Endothelial cell of umbilical vein (primary cell): ENCODE results near the gene PPP2R5B. TPM values are rescaled to one million over a fixed set of nuclear protein-coding genes. Genes with fewer than 3 reads are reported as not detected.

Source experiments
- BruUV-seq: library from RNA; stranded (reverse); fragments of 400-500 nt; replicated peaks from 2 replicates; lab custom pipeline; 2021; lab: Mats Ljungman, UMichigan
- CTCF ChIA-PET: fragments of 300-600, 350-600 bp; sonication (Branson Sonifier 250); formaldehyde crosslinking; loops from one replicate; lab custom pipeline; 2021; ENCODE audit warnings: antibody characterized with exemption, inconsistent platforms; lab: Charles Lee
- POLR2A ChIA-PET: fragments of 300-600, 350-600 bp; sonication (Branson Sonifier 250); formaldehyde crosslinking; loops from one replicate; lab custom pipeline; 2021; ENCODE audit warnings: antibody characterized with exemption, inconsistent platforms; lab: Charles Lee
- DNase-seq: peaks from one replicate; pipeline ENCODE4 v3.0.0-alpha.2; 2011; ENCODE audit warnings: low read depth, low spot score
- FAIRE-seq: peaks from 2 replicates; lab custom pipeline; 2011; peaks lifted over from hg19 to GRCh38; lab: Jason Lieb, UNC
- H2AFZ ChIP-seq: 2 replicates; pipeline ENCODE4 v1.6.0; 2012; ENCODE audit warnings: low read depth, low read length, control low read depth, inconsistent platforms
- H3K27ac ChIP-seq: 2 replicates; pipeline ENCODE4 v1.5.1; 2011; ENCODE audit warnings: low read depth, mild to moderate bottlenecking, control low read depth, low read length, moderate library complexity; ENCODE audit not compliant: insufficient read depth
- H3K27me3 ChIP-seq, 2 experiments: 2 replicates each; pipeline versions ENCODE4 v1.6.0 to v1.6.1; 2011; ENCODE audit warnings: low read length in 2 of 2, mixed read lengths in 1 of 2; ENCODE audit not compliant: control insufficient read depth in 2 of 2, insufficient read depth in 2 of 2
- H3K36me3 ChIP-seq, 2 experiments: 2 replicates in 1 of 2; 3 replicates in 1 of 2; pipeline ENCODE4 v1.5.1; 2011; ENCODE audit warnings: low read length in 2 of 2, mild to moderate bottlenecking in 1 of 2, moderate library complexity in 1 of 2; ENCODE audit not compliant: control insufficient read depth in 2 of 2, insufficient read depth in 2 of 2; ENCODE audit errors: extremely low read depth in 1 of 2
- H3K4me1 ChIP-seq: 3 replicates; pipeline ENCODE4 v1.5.1; 2011; ENCODE audit warnings: mild to moderate bottlenecking, low read length; ENCODE audit not compliant: control insufficient read depth, insufficient read depth; ENCODE audit errors: extremely low read depth
- H3K4me2 ChIP-seq: 2 replicates; pipeline ENCODE4 v1.6.1; 2011; ENCODE audit warnings: low read length, control low read depth, mixed read lengths; ENCODE audit not compliant: insufficient read depth
- H3K4me3 ChIP-seq, 3 experiments: fragments of 200-600 bp in 1 of 3; sonication (generic), shearing (Covaris generic) in 1 of 3; replicated peaks in 1 of 3; 2 replicates each; pipeline ENCODE4 v1.5.1; 2011 to 2016; ENCODE audit warnings: control low read depth in 3 of 3, low read length in 3 of 3, mild to moderate bottlenecking in 2 of 3, inconsistent platforms in 1 of 3, low read depth in 1 of 3, moderate library complexity in 1 of 3; ENCODE audit not compliant: insufficient read depth in 1 of 3
- H3K79me2 ChIP-seq: 2 replicates; pipeline ENCODE4 v1.6.0; 2012; ENCODE audit warnings: low read length, inconsistent platforms; ENCODE audit not compliant: control insufficient read depth, insufficient read depth
- H3K9ac ChIP-seq: replicated peaks from 2 replicates; pipeline ENCODE3; 2011; ENCODE audit warnings: low read length, control low read depth; ENCODE audit not compliant: insufficient read depth; ENCODE audit errors: extremely low read depth
- H3K9me1 ChIP-seq: replicated peaks from 3 replicates; pipeline ENCODE4 v1.6.0; 2011; ENCODE audit warnings: mild to moderate bottlenecking, low read length; ENCODE audit not compliant: control insufficient read depth, insufficient read depth; ENCODE audit errors: extremely low read depth
- H3K9me3 ChIP-seq: replicated peaks from 2 replicates; pipeline ENCODE4 v1.5.1; 2012; ENCODE audit warnings: low read length, inconsistent platforms; ENCODE audit not compliant: control insufficient read depth, insufficient read depth
- H4K20me1 ChIP-seq: replicated peaks from 2 replicates; pipeline ENCODE3; 2011; ENCODE audit warnings: mild to moderate bottlenecking, low read length; ENCODE audit not compliant: control insufficient read depth, insufficient read depth; ENCODE audit errors: extremely low read depth
- EZH2 ChIP-seq: IDR thresholded peaks from 2 replicates; pipeline ENCODE4 v1.6.1; 2012; ENCODE audit warnings: borderline replicate concordance, low read depth, mild to moderate bottlenecking, moderate library complexity, low read length, inconsistent platforms; ENCODE audit not compliant: severe bottlenecking
- FOS ChIP-seq: IDR thresholded peaks from 2 replicates; pipeline ENCODE4 v1.6.1; 2011; ENCODE audit warnings: mild to moderate bottlenecking, low read length, moderate library complexity, borderline replicate concordance; ENCODE audit not compliant: insufficient read depth
- GATA2 ChIP-seq: IDR thresholded peaks from 2 replicates; pipeline ENCODE4 v1.7.0; 2011; ENCODE audit warnings: low read depth, mild to moderate bottlenecking, moderate library complexity, mixed read lengths, low read length; ENCODE audit not compliant: insufficient read length, insufficient read depth
- JUN ChIP-seq: IDR thresholded peaks from 2 replicates; pipeline ENCODE4 v1.6.1; 2011; ENCODE audit warnings: borderline replicate concordance, low read depth; ENCODE audit not compliant: insufficient read length, insufficient read depth
- MYC ChIP-seq: IDR thresholded peaks from one replicate; pipeline ENCODE4 v1.6.1; 2011; ENCODE audit warnings: mild to moderate bottlenecking, low read depth, low read length
- POLR2A ChIP-seq: IDR thresholded peaks from 2 replicates; pipeline ENCODE4 v1.6.1; 2012; ENCODE audit warnings: low read depth, mild to moderate bottlenecking, control low read depth, low read length
- POLR2AphosphoS5 ChIP-seq: IDR thresholded peaks from 2 replicates; pipeline ENCODE4 v1.6.1; 2012; ENCODE audit warnings: low read depth, mild to moderate bottlenecking, control low read depth, low read length, moderate library complexity; ENCODE audit not compliant: insufficient read depth
- dilution Hi-C: fragments of 300-500 bp; cut with MboI; formaldehyde crosslinking; loops from one replicate; pipeline ENCODE4 v1.15.0; 2019; ENCODE audit warnings: low sequenced_read_pairs; ENCODE audit not compliant: extremely low pct_ligation_motif_present
- intact Hi-C: fragments of 100-400 bp; cut with micrococcal nuclease; formaldehyde crosslinking; loops from one replicate; pipeline ENCODE4 v1.10.0; 2022
- polyA plus RNA-seq, 4 experiments: library from polyadenylated mRNA; depleted of rRNA in 3 of 4; stranded (reverse) in 3 of 4; unstranded in 1 of 4; fragments of >200 nt; gene quantifications; 2 replicates each; pipeline versions ENCODE4 v1.2.1 to v1.2.3, GENCODE V29; 2011 to 2012; ENCODE audit warnings: missing spikeins in 1 of 4
- total RNA-seq: library from RNA; stranded (reverse); gene quantifications from 2 replicates; pipeline ENCODE4 v1.2.3, GENCODE V29; 2021
- TF ChIP-seq, protein P1 (sequence below): IDR thresholded peaks from 2 replicates; pipeline ENCODE4 v1.6.1; 2011; ENCODE audit not compliant: insufficient read depth, insufficient read length
- TF ChIP-seq, protein P2 (sequence below), 2 donors: IDR thresholded peaks; 1 replicate in 1 of 2; 2 replicates in 1 of 2; pipeline ENCODE4 v1.5.1; 2011; ENCODE audit warnings: low read length in 2 of 2, mild to moderate bottlenecking in 2 of 2, moderate library complexity in 2 of 2, control low read depth in 1 of 2, inconsistent platforms in 1 of 2, low read depth in 1 of 2; ENCODE audit not compliant: insufficient read depth in 1 of 2; ENCODE audit errors: extremely low read depth in 1 of 2

Gene PPP2R5B
- total and polyA plus RNA-seq, 2 donors (not counting 3 experiments of a cell fraction or from before 2014, with no cell fraction given): 17.6 to 17.8 TPM

DNA sequence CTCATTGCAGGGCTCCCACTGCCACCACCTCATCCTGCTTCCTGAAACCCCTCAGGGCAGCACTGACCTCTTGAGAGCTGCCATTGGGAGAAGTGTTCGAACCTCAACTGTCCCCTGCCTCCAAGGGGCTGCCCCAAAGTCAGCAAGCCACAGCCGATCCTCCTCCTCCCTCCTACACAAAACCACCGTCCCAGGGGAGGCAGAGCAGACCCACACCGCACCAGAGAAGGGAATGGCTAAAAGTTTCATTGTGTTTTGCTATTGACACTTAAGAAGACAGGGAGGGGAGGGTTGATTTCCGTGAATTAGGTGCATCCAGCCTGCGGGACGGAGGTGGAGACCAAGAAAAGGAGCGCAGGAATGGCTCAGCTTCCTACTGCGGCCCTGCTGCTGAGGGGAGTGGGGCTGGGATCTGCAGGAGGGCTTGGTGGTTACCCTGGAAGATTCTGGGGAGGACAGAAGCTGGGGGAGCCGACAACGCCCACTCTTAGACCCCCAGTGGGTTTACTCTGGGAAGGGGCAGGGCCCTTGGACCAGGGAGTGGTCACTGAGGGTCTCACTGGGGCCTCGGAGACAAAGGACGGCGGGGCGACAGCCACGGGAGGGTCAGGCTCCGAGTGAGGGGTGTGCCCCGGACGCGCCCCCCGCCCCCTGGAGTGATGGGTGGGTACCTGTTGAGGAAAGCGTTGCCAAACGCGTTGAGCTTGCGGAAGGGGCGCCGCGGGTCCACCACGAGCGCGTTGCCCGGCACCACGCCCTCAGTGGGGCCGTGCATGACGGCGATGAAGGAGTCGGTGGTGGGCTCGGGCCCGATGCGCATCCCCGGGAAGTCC lies 46.9 kb upstream of the PPP2R5B start:
- peak overlapping the region; percentile 0 for H3K27ac ChIP-seq
- ChIA-PET POLR2A (interaction anchor here (0.7 to 3.9 kb wide), 10 partner anchors 9 to 76 kb away, joined by 3 to 45 read pairs (median 5); no protein-coding TSS in a partner anchor), CTCF (interaction anchor here (0.7 to 5.2 kb wide), 12 partner anchors 8 to 90 kb away, joined by 3 to 77 read pairs (median 6); partner anchors contain the start of genes CDC42BPG and PPP2R5B)
- intact Hi-C loops: loop anchor here (1.0 to 2.0 kb wide), 6 partner anchors 8 to 67 kb away; partner anchors contain the start of genes ATG2A and MEN1
- H3K4me1 ChIP-seq: peaks cover 22% of the 10 kb centered on the region
- H3K9ac ChIP-seq: peak overlapping the region; percentile 49
- no peaks in the 10 kb centered on the region for H3K27me3 ChIP-seq
- H2AFZ ChIP-seq: no peak overlapping the region
- H3K79me2 ChIP-seq: peaks cover 50% of the 10 kb centered on the region
- H3K36me3 ChIP-seq: peaks cover 2 to 10% of the 10 kb centered on the region in 2 experiments
- peak overlapping the region; percentile 30 to 74 (median 63) for H3K4me3 ChIP-seq
- FAIRE-seq (no peak), DNase-seq (peak; percentile 20)
- no peaks in the 10 kb centered on the region for H3K9me1 ChIP-seq
- no TSS peak for BruUV-seq
- H3K4me2 ChIP-seq: peak overlapping the region; percentile 79
- no peaks in the 10 kb centered on the region for H4K20me1 ChIP-seq
- dilution Hi-C loops: no loop called here
- TF ChIP-seq, protein P1, sequence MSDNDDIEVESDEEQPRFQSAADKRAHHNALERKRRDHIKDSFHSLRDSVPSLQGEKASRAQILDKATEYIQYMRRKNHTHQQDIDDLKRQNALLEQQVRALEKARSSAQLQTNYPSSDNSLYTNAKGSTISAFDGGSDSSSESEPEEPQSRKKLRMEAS: no peak
- no peak for TF ChIP-seq MYC
- no peak for TF ChIP-seq POLR2AphosphoS5
- no peaks in the 10 kb centered on the region for H3K9me3 ChIP-seq

DNA sequence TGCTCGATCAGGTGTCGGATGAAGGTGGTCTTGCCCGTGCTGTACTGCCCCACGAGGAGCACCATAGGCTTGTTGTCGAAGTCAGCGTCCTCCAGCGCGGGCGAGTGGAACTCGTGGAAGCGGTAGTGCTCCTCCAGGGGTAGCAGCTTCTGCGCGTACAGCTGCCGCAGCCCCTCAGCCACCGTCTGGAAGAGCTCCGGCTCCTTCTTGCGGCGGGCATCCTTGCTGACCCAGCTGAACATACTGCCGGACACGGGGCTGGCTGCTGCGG lies 46.3 kb upstream of the PPP2R5B start:
- intact Hi-C loops: loop anchor here (1.0 kb wide), 5 partner anchors 9 to 39 kb away; partner anchors contain the start of gene ATG2A
- dilution Hi-C loops: no loop called here
- TSS peak; percentile 59 for BruUV-seq

More for the DNA sequence above, 46.3 kb upstream of the PPP2R5B start:
- no peaks in the 10 kb centered on the region for H3K9me3 ChIP-seq
- no peaks in the 10 kb centered on the region for H3K9me1 ChIP-seq
- H3K4me1 ChIP-seq: peaks cover 22% of the 10 kb centered on the region
- peak overlapping the region; percentile 49 for H3K9ac ChIP-seq
- no peaks in the 10 kb centered on the region for H4K20me1 ChIP-seq
- H3K27me3 ChIP-seq: no peaks in the 10 kb centered on the region
- no peak for FAIRE-seq
- no peak for TF ChIP-seq EZH2
- TF ChIP-seq POLR2AphosphoS5: no peak
- TF ChIP-seq, protein P2, sequence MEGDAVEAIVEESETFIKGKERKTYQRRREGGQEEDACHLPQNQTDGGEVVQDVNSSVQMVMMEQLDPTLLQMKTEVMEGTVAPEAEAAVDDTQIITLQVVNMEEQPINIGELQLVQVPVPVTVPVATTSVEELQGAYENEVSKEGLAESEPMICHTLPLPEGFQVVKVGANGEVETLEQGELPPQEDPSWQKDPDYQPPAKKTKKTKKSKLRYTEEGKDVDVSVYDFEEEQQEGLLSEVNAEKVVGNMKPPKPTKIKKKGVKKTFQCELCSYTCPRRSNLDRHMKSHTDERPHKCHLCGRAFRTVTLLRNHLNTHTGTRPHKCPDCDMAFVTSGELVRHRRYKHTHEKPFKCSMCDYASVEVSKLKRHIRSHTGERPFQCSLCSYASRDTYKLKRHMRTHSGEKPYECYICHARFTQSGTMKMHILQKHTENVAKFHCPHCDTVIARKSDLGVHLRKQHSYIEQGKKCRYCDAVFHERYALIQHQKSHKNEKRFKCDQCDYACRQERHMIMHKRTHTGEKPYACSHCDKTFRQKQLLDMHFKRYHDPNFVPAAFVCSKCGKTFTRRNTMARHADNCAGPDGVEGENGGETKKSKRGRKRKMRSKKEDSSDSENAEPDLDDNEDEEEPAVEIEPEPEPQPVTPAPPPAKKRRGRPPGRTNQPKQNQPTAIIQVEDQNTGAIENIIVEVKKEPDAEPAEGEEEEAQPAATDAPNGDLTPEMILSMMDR (IDR thresholded peaks at IDR 0.05; ENCODE audit: extremely low read depth in 1 of 2, insufficient read depth in 1 of 2, low read depth in 1 of 2, low read length in 2 of 2): no peak
- no peak for TF ChIP-seq POLR2A
- TF ChIP-seq FOS: no peak
- TF ChIP-seq, protein P1: no peak
- no peak for TF ChIP-seq MYC
- no peak for TF ChIP-seq JUN
- no peak for TF ChIP-seq GATA2
- H3K79me2 ChIP-seq: peaks cover 45% of the 10 kb centered on the region
- peak overlapping the region; percentile 0 for H3K27ac ChIP-seq
- ChIA-PET CTCF (interaction anchor here (1.3 to 5.2 kb wide), 6 partner anchors 9 to 91 kb away, joined by 4 to 77 read pairs (median 26); no protein-coding TSS in a partner anchor), POLR2A (interaction anchor here (0.6 to 3.9 kb wide), 9 partner anchors 9 to 177 kb away, joined by 3 to 45 read pairs (median 5); no protein-coding TSS in a partner anchor)
- DNase-seq: no peak
- H3K4me3 ChIP-seq: peak overlapping the region; percentile 30 to 74 (median 63)
- peaks cover 0 to 6% of the 10 kb centered on the region in 2 experiments for H3K36me3 ChIP-seq
- H3K4me2 ChIP-seq: no peak overlapping the region
- no peak overlapping the region for H2AFZ ChIP-seq
